Activated T-cell treated with anti-CD3 and anti-CD28 coated beads for 48 hours (primary cell): ENCODE measurements around the gene UBE4B.
A peak's percentile ranks its signal among the peaks of the same experiment; 100 is the strongest.
"Not testable (repeated sequence)": the region's sequence is repeated elsewhere in the genome, so short reads cannot be mapped to it uniquely, and the experiment has no call there.

Experiments
- DNase-seq: peaks from one replicate; pipeline ENCODE4 v3.0.0-alpha.2; 2020; ENCODE audit warnings: low read depth

The UBE4B gene

DNA sequence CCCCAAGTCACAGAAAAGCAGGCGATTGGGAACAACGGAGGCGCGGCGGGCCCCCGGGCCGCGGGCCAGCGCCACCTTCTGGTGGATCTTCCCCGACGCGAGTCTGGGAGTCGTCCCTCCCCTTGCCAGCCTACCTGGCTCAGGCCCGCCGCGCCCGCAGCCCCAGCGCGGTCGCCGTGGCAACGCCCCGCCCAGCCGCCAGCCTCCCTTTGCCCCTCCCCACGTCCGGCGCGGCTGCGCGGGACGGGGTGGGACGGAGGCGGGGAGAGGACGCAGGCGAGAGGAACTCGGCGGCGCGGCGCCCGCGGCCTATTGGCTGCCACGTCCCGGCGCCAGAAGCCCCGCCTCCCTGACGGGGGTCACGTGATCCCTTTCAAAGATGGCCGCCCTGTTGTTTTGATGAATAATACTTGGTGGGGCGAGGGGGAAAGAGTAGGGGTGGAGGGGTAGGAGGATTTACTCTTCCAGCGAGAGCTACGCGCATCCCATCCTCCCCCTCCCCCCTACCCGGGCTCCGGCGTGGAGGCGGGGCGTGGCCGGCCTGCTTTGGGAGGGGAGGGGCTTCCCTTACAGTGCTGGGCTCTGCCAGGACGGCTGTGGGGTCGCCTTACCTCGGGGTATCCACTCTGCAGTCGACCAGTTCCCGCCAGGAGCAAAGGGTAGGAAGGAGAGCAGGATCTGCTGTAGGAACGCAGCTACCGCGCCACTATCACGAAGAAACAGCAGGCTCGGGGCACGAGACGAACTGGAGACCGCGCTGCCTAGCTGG lies at the start of gene UBE4B:
Gene UBE4B, plus strand, starts transcription at position 369 of the 769 bp plus-strand sequence. CDS start 713 bp downstream, outside the sequence.
- peak; percentile 100 for DNase-seq

DNA sequence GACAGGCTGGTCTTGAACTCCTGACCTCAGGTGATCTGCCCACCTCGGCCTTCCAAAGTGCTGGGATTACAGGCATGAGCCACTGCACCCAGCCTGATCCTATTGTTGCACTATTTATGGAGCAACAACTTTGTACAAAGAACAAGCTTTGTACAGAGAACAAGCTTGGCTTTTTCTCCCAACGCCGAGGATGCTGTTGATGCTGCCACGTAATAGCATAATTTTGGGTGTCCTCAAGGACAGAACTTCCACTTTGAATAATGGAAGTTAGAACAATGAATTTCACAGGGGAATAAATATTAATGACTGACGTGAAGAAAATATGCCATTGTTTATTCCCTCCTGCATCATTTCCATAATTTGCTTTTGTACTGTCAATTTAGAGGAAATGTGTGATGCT lies 48.5 kb upstream of the UBE4B start:
- no peak for DNase-seq

DNA sequence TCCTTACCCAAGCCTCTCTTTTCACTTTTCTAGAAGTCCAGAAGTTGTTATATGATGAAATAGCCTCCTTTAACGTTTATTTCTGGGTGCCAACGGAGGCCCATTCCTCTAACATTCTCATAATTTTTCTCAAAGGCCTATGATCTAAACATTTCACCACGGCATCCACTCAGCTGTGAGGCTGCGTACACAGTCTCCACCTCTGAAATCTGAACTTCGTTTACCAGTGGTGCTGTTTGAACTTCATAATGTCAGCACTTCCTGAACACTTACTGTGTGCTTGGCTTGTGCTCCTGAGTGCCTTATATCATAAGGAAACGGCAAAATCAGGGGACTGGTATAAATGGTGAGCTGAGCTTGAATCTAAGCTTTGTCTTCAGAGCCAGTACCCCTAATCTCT lies 47.8 kb upstream of the UBE4B start:
- no peak for DNase-seq

DNA sequence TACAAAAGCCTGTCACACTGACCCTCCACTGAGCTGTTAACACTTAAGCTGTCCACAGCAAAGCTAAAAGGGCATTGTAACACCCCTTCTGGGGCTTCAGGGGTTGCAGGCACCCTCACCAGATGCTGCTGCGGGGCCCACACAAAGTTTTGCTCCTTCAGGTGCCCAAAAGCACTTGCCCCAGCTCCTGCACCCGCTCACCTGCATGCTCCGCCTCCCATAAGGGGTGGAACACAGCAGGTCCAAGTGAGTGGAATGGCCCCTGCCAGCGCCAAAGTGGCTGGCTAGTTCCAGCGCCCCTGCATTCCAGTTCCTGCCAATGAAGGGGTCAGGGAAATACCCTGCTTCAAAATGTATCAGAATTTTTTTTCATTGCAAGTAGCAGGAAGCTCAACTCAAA lies 43.0 kb upstream of the UBE4B start:
- DNase-seq = no peak

DNA sequence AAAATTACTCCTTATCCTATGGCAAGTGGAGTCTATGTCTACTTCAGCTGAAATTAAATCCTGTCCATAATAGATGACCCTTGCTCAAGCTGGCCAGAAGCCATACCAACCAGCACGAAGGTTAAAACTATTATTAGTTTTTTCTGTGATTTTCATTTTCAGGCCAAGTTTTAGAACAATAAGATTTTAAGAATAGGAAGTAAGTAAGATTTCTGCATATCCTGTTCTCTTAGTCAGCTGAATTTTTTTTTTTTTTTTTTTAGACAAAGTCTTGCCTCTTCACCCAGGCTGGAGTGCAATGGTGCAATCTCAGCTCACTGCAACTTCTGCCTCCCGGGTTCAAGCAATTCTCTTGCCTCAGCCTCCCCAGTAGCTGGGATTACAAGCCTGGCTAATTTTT lies 41.8 kb upstream of the UBE4B start:
- DNase-seq = no peak

DNA sequence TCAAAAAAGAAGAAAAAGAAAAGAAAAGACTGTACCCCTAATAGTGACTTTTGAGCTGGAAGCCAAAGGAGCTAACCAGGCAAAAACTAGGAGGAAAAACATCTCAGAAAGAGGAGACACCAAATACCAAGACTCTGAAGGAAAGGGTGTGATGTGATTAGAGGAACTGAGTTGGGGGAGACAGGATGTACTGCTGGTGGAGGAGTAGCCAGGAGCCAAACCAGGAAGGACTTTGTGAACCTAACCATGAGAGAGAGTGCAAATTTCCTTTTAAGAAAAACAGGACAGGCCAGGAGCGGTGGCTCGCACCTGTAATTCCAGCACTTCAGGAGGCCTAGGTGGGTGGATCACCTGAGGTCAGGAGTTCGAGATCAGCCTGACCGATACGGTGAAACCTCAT lies 39.8 kb upstream of the UBE4B start:
- DNase-seq = no peak

DNA sequence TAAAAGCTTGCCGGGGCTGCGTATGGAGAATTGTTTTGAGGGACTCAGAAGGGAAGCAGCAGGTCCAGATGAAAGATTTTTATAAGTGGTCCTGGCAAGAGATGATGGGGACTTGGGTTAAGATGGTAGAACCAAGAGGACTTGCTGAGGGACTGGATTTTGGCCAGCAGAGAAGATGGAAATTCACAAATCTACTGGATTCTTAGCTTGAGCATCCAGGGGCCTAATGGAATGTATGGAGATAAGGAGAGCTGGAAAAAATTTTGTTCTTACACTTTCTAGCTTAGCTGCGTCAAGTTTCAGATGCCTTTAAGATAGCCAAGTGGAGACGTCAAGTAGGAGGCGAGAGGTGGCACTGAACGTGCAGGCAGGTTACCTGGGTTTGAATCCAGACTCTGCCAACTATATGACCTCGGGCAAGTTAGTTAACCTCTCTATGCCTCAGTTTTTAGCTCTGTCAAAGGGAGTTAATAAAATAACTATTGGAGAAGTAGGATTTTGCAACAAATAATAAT lies 39.1 kb upstream of the UBE4B start:
- no peak for DNase-seq

DNA sequence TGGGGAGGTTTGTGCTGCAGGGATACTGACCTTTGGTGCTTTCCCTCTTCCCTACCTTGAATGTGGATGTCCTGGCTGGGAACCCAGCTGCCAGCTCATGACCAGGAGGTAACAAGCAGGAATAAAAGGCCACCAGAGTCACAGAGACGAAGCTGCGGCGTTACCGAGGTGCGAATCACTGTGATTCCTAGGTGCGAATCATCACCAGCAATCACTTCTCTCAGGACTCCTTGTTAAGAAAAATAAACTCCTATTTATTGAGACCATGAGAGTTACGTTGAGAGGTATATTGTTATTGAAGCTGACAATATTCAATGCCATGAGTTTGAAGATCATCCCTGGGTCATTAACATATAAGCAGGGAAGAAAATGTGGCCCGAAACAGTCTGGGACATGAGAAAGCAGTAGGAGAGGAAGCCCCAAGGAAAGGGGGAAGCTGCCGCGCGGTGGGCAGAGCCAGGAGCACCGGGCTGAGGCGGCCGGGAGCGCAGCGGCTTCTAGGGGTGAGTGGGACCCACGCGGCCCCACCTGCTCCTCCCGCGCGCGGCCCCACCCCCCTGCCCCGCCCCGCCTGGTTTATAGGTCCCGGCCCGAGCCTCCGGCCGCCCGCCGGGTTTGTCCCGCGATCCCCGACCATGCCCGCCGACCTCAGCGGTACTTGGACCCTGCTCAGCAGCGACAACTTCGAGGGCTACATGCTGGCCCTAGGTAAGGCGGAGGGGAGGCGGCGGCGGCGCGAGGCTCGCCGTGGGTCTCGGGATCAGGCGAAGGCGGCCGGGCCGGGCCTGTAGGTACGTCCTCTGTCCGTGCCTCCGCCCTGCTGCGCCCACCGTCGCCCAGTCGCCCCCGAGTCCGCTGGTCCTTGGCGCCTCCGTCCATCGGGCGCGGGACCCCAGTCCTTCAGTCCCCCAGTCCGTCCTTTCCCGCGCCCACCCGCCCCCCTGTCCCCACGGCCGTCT lies 35.9 kb upstream of the UBE4B start, which contains the start of gene RBP7:
Gene RBP7, plus strand, starts transcription at position 605 of the 959 bp plus-strand sequence. Its CDS starts 31 bp downstream, at position 636.
- DNase-seq = no peak

DNA sequence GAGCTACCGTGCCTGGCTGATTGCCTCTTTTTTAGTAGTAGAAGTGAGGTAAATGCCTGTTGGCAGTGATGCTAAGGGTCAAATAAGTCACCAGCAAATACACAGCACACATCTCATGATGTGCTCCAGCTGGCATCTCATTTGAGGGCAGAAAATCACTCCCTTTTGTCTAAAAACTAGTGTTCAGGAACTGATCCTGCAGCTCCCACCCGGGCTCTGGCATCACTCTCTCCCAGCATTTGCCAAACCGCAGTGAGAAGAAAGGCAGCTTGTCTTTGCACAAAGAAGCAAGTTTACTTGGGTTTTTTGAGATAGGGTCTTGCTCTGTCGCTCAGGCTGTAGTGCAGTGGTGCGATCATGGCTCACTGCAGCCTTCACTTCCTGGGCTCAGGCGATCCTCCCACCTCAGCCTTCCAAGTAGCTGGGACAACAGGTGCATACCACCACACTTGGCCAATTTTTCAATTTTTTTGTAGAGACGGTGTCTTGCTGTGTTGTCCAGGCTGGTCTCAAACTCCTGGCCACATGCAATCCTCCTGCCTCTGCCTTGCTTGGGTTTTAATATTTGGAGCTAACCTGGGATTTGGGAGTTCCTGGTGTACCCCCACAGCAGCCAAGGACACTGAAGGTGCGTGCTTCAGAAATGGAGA lies 31.6 kb upstream of the UBE4B start:
- DNase-seq = no peak

DNA sequence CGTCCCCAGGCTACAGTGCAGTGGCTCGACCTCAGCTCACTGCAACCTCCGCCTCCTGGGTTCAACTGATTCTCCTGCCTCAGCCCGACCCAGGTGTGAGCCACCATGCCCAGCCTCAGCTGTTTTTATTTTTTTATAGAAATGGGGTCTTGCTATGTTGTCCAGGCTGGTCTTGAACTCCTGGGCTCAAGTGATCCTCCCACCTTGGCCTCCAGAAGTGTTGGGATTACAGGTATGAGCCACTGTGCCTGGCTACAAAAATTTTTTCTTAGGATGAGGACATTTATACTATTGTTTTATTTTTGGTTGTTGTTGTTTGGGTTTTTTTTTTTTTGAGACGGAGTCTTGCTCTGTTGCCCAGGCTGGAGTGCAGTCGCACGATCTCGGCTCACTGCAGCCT lies 27.5 kb upstream of the UBE4B start:
- DNase-seq = not testable (repeated sequence)

DNA sequence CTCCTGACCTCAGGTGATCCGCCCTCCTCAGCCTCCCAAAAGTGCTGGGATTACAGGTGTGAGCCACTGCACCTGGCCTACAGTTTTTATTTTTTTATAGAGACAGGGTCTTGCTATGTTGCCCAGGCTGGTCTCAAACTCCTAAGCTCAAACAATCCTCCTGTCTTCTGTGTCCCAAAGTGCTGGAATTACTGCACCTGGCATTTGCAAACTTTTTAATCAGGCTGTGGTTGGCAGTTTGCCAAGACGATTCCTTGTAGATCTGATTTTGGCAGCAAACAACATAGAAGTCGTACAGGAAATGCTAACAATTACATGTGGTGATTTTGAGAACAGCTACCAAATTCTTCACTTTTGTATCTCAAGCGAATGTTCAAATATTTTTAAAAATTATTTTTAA lies 25.6 kb upstream of the UBE4B start:
- DNase-seq = no peak

DNA sequence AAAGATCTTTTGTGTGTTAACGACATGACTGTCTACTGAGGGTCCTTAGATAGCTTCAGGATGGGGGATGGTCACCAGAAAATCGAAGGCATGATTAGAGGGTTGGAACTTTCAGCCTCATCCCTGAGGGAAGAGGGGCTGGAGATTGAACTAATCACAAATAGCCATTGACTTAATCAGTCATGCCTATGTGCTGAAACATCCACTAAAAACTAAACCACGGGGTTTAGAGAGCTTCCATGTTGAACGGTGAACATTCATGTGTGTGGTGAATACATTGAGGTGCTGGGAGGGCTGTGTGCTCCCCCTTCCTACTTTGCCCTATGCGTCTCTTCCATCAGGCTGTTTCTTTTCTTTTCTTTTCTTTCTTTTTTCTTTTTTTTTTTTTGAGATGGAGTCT lies 18.7 kb upstream of the UBE4B start:
- DNase-seq = no peak

DNA sequence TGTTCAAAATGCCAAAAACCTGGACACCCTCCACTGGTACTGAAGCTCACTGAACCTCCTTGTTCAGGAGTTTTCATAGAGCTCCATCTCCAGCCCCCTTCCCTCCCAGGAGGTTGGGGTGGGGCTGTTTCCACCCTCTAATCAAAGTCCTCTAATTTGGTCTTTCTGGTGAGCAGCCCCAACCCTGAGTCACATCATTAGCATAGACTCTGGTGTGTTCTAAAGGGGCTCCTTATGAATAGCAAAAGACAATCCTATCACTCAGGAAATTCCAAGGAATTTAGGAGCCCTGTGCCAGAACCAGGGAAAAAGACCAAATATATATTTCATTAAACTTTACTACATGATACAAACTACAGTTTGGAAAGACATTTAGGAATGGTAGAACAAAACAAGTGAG lies 13.2 kb upstream of the UBE4B start:
- DNase-seq = no peak

DNA sequence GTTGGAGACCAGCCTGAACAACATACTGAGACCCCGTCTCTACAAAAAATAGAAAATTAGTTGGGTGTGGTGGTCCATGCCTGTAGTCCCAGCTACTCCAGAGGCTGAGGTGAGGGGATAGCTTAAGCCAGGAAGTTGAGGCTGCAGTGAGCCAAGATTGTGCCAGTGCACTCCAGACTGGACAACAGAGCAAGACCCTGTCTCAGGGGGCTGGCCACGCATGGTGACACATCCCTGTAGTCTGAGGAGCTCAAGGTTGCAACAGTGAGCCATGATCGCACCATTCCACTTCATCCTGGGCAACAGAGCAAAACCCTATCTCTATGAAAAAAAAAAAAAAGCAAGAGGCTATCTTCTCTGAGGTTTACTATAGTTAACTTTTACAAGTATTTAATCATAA lies 12.7 kb upstream of the UBE4B start:
- no peak for DNase-seq

DNA sequence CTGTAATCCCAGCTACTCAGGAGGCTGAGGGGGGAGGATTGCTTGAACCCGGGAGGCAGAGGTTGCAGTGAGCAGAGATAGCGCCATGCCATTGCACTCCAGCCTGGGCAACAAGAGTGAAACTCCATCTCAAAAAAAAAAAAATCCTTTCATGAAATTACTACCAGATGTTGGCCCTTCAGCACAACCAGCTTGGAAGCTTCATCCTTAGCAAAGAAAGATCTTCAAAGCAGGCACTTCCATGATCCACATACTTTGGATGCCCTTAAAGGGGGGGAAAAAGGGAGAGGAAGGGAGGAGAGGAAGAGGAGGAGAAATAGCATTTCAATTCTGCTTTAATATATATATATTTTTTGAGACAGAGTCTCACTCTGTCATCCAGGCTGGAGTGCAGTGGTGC lies 12.1 kb upstream of the UBE4B start:
- not testable (repeated sequence) for DNase-seq

DNA sequence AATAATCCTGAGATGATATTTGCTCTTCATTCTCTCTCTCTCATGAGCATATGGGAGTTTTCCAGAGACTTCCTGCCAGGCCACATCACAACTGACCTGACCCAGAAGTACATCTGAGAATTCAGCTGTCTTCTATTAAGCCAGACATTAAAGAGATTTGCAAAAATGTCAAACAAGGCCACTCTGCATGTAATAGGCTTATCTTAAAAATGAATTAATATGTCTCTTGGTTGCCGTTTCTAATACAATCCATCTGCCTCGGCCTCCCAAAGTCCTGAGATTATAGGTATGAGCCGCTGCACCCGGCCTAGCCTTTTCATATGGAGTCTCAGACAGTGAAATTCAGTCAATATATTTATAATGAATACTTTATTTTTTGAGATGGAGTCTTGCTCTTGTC lies 10.8 kb upstream of the UBE4B start:
- not testable (repeated sequence) for DNase-seq

DNA sequence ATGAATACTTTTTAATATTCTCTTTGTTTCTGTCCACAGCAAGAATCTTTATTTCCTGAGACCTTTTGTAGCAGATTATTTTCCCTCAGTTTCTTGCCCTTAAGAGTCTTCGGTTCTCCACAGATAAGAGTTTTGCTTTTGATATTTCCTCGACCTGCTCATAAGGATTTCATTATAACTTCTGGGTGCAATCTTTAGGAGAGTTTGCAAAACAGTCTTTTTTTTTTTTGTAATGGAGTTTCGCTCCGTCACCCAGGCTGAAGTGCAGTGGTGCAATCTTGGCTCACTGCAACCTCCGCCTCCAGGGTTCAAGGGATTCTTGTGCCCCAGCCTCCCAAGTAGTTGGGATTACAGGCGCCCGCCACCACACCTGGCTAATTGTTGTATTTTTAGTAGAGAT lies 10.1 kb upstream of the UBE4B start:
- DNase-seq = no peak

DNA sequence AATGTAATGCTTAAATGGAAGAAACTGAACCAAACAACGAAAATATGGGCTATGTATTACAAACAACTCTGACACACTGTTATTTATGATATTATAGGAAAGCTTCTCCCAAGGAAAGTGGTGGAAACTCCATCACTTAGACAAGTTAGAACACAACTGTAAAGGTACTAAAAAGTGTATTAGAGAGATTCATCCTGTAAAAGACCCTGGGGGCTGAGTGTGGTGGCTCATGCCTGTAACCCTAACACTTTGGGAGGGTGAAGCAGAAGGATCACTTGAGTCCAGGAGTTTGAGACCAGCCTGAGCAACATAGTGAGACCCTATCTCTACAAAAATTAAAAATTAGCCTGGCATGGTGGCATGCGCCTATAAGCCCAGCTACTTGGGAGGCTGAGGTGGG lies 7.4 kb upstream of the UBE4B start:
- no peak for DNase-seq

DNA sequence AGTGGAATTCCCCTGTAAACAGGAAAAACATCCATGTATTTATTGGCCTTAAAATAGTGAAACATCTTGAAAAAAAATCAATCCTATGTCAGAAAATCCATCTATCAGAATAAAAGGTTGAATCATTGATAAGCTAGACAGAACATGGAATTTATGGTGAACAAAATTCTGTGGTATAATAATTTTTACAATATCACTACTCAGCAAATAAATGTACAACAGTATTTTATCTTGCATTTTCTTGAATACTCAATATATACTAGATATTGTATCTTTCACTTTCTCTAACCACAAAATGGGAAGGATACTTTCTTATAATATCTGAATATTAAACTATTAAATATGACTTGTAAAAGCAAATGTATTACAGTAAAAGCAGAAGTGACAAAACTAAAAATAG lies 5.7 kb upstream of the UBE4B start:
- no peak for DNase-seq

DNA sequence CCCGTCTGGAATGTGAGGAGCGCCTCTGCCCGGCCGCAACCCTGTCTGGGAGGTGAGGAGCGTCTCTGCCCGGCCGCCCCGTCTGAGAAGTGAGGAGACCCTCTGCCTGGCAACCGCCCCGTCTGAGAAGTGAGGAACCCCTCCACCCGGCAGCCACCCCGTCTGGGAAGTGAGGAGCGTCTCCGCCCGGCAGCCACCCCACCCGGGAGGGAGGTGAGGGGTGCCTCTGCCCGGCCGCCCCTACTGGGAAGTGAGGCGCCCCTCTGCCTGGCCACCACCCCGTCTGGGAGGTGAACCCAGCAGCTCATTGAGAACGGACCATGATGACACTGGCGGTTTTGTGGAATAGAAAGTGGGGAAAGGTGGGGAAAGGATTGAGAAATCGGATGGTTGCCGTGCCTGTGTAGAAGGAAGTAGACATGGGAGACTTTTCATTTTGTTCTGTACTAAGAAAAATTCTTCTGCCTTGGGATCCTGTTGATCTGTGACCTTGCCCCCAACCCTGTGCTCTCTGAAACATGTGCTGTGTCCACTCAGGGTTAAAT lies 3.7 kb upstream of the UBE4B start:
- DNase-seq = not testable (repeated sequence)

DNA sequence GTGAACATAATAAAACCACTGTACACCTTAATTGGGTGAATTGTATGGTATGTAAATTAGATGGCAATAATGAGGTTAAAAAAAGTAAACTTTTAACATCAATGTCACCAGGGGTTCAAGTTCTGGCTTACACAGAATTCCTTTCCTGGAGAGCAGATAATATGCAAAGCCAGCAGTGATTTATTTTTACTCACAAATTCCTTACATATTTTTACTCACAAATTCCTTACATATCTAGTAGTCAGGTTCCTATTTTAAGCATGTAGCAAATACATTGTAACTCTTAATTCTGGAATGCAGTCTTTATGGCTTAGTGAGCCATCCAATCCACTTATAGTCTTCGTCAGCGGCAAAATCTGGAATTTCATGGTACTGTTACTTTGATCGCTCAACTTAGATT lies 1.3 kb upstream of the UBE4B start:
- DNase-seq = no peak

DNA sequence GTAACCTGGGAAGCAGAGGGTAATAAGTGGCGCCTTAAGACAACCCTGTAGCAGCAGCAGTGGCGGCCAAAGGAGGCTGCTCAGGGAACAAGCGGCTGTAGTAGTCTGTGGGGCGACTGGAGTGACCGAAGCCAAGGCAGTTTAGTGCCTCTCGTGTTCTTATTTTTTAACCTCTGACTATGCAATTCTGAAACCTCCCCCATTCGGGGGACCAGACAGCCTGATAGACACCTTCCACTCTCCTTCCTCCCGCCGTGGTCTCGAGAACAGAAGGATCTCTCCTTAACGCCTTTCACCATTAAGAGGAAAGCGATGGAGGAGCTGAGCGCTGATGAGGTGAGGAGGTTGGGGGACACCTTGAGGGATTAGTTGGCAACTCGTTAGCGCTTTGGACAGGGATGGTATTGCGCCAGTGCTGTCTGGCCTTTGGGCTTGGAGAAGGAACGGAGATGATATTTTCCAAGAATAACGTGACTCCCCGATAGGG lies 644 bp downstream of the UBE4B start:
- DNase-seq = peak; percentile 10
